HFF-Myc (cell line): ENCODE results near the gene TMEM221.

Source experiments
- DNase-seq: peaks from one replicate; pipeline ENCODE4 v3.0.0-alpha.2; 2011; ENCODE audit warnings: low read depth; ENCODE audit errors: extremely low read depth
- H3K4me3 ChIP-seq: replicated peaks from 2 replicates; pipeline ENCODE4 v1.5.1; 2011; ENCODE audit warnings: low read depth, mild to moderate bottlenecking, control low read depth, low read length
- CTCF ChIP-seq: IDR thresholded peaks from 2 replicates; pipeline ENCODE4 v1.5.1; 2012; ENCODE audit warnings: mild to moderate bottlenecking, low read depth, low read length, control low read depth; ENCODE audit errors: missing control alignments

TMEM221 gene

GRCh38 chr19:17436094-17436873 lies 12.2 kb downstream of the TMEM221 start:
- no peak overlapping the region for H3K4me3 ChIP-seq
- no peak for TF ChIP-seq CTCF
- no peak for DNase-seq

- DNase-seq = no peak
- no peak overlapping the region for H3K4me3 ChIP-seq
- no peak for TF ChIP-seq CTCF
Measured at GRCh38 chr19:17435218-17435617, 13.2 kb downstream of the TMEM221 start.

GRCh38 chr19:17431417-17431816 lies 17.1 kb downstream of the TMEM221 start:
- no peak overlapping the region for H3K4me3 ChIP-seq
- no peak for TF ChIP-seq CTCF
- no peak for DNase-seq

- H3K4me3 ChIP-seq = no peak overlapping the region
Measured at GRCh38 chr19:17429641-17430113, 18.8 kb downstream of the TMEM221 start.

GRCh38 chr19:17424743-17425365 lies 23.6 kb downstream of the TMEM221 start:
- no peak for DNase-seq
- no peak overlapping the region for H3K4me3 ChIP-seq
- peak; percentile 52 for TF ChIP-seq CTCF

More at GRCh38 chr19:17429641-17430113, 18.8 kb downstream of the TMEM221 start:
- DNase-seq = no peak
- TF ChIP-seq CTCF = no peak

- H3K4me3 ChIP-seq = no peak overlapping the region
- DNase-seq = no peak
- TF ChIP-seq CTCF = no peak
Measured at GRCh38 chr19:17423429-17424208, 24.8 kb downstream of the TMEM221 start.
